Small intestine (tissue), 7 donors: ENCODE data around the gene EHD3. TPM values are rescaled to one million over a fixed set of nuclear protein-coding genes. Genes with fewer than 3 reads are reported as not detected.
"Not testable (repeated sequence)": the region's sequence is repeated elsewhere in the genome, so short reads cannot be mapped to it uniquely, and the experiment has no call there.

Source experiments
- DNase-seq, 2 donors: peaks; one replicate each; pipeline versions ENCODE4 v3.0.0 to v3.0.0-alpha.2; 2013
- FAIRE-seq: peaks from 2 replicates; lab custom pipeline; 2012; peaks lifted over from hg19 to GRCh38; lab: Jason Lieb, UNC
- H3K27ac ChIP-seq, 3 donors: one replicate each; pipeline ENCODE4 v1.5.1; 2013; ENCODE audit warnings: low read length in 2 of 3, mild to moderate bottlenecking in 2 of 3, control low read depth in 1 of 3, inconsistent platforms in 1 of 3, low read depth in 1 of 3, moderate library complexity in 1 of 3
- H3K27me3 ChIP-seq, 3 donors: one replicate each; pipeline ENCODE4 v1.6.1; 2013; ENCODE audit warnings: low read length in 3 of 3, inconsistent platforms in 1 of 3; ENCODE audit not compliant: control insufficient read depth in 3 of 3, insufficient read depth in 3 of 3
- H3K36me3 ChIP-seq, 3 donors: one replicate each; pipeline ENCODE4 v1.6.1; 2013; ENCODE audit warnings: low read length in 3 of 3, inconsistent platforms in 1 of 3, low read depth in 1 of 3, mild to moderate bottlenecking in 1 of 3, moderate library complexity in 1 of 3; ENCODE audit not compliant: control insufficient read depth in 3 of 3, insufficient read depth in 2 of 3
- H3K4me1 ChIP-seq, 3 donors: one replicate each; pipeline ENCODE4 v1.6.1; 2013; ENCODE audit warnings: low read length in 2 of 3, inconsistent platforms in 1 of 3, low read depth in 1 of 3, mild to moderate bottlenecking in 1 of 3, moderate library complexity in 1 of 3; ENCODE audit not compliant: control insufficient read depth in 3 of 3, insufficient read depth in 2 of 3
- H3K4me3 ChIP-seq, 3 donors: one replicate each; pipeline ENCODE4 v1.5.1; 2013; ENCODE audit warnings: low read length in 3 of 3, control low read depth in 1 of 3, inconsistent platforms in 1 of 3, low read depth in 1 of 3, mild to moderate bottlenecking in 1 of 3, moderate library complexity in 1 of 3
- H3K9me3 ChIP-seq, 2 donors: one replicate each; pipeline ENCODE4 v1.6.1; 2013; ENCODE audit warnings: low read depth in 1 of 2, low read length in 1 of 2; ENCODE audit not compliant: control insufficient read depth in 2 of 2, insufficient read depth in 1 of 2
- WGBS, 3 donors: extraction: QIAGEN DNeasy Blood & Tissue Kit; methylation state at CpG; one replicate each; pipeline ENCODE4 v1.1.7; 2013; 5-methylcytosine and 5-hydroxymethylcytosine counted together
- polyA plus RNA-seq, 4 donors: library from polyadenylated mRNA; stranded (reverse) in 3 of 4; unstranded in 1 of 4; fragments of 200-250 nt in 3 of 4; fragments of 120-200 nt in 1 of 4; gene quantifications; one replicate each; pipeline versions ENCODE4 v1.2.1 to v1.2.3, GENCODE V29; 2013
- donor health status: healthy with polysubstance abuse.
- donor health status: control.
- donor health status: control.
- donor health status: Bipolar disorder and iron deficiency.
- donor health status: healthy.

The EHD3 gene
- polyA plus RNA-seq, 4 donors: 0.22 to 2.7 (median 1.9) TPM

DNA sequence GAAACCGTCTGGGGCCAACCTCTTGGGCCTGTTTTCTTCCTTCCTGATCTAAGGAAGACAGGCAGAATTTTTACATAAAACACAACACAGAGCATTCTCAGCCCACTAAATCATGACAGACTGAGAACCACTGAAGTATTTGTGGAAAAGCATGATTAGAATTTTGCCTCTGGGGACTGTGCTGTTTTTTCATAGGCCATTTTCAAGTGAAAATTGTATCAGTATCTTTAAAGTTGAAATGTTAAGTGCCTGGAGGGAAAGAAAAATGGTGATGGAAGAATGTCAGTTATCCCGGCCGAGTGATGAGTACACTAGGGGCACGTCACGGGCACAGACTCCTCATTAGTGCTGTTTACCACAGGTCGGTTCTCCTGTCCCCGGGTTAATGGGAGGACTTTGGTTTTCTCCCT, 36.9 kb downstream of the EHD3 start:
- Histone ChIP-seq H3K27me3 (no peaks in the 10 kb centered on the region), H3K27ac (no peak overlapping the region), H3K36me3 (peaks cover 0 to 18% (median 0%) of the 10 kb centered on the region in 3 donors), H3K4me3 (no peak overlapping the region), H3K4me1 (no peaks in the 10 kb centered on the region), H3K9me3 (no peaks in the 10 kb centered on the region)
- DNase-seq: no peak
- WGBS, 3 donors: 83 to 90% (median 87%) methylated on average over 7 of the region's 7 CpGs
- no peak for FAIRE-seq

DNA sequence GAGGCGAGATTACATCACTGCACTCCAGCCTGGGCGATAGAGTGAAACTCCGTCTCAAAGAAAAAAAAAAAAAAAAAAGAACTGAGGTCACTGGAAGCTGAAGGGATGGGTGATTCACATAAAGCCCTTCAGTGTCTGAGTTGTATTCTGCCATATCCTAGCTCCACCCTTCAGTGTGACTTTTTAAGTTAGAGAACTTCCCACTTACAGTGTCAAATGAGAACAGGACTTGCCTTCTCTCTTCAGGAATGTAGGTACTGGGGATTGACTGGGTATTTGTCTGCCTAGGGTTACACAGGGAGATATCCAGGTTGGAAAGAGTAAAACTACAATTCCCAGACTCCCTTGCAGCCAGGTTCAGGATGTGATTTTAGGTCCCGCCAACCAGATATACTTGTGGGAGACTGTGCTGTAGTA, 37.9 kb downstream of the EHD3 start:
- WGBS, 3 donors: 84 to 89% (median 85%) methylated on average over 4 of the region's 4 CpGs
- H3K4me3 ChIP-seq: no peak overlapping the region
- no peak for DNase-seq
- no peak for FAIRE-seq
- H3K4me1 ChIP-seq: no peaks in the 10 kb centered on the region
- peaks cover 0 to 10% (median 0%) of the 10 kb centered on the region in 3 donors for H3K36me3 ChIP-seq
- no peaks in the 10 kb centered on the region for H3K9me3 ChIP-seq
- H3K27me3 ChIP-seq: no peaks in the 10 kb centered on the region
- no peak overlapping the region for H3K27ac ChIP-seq

DNA sequence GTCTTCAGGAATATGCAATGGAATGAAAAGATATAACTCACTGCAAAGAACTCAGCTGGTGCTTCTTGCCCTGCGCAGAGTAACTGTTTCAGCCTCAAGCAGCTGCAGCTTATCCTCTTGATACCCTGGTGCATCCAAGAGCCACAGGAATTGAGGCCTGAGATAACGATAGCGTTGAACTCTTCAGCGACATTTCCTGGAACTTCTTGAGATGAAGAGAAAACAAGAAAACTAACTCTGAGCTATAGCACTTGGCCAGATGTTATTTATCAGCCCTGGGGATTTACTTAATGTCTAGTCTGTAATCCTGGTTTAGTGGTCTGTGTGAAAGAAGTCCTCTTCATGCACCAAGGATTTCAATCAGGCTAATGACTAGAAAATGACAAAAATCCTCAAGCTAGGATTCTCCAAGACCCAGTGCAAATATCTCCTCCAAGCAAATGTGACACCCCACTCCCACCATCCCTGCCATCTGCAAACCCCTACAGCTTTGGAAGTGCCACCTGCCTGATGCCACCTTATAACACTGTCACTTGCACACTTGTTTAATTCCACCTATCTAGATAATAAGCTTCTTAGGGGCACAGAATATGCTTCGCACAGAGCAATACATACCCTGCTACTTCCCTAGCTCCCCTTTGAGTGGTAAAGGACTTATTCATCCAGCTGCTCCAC, 40.6 kb downstream of the EHD3 start:
- DNase-seq (no peak), FAIRE-seq (no peak)
- WGBS, 3 donors: 59 to 84% (median 83%) methylated on average over 5 of the region's 5 CpGs

DNA sequence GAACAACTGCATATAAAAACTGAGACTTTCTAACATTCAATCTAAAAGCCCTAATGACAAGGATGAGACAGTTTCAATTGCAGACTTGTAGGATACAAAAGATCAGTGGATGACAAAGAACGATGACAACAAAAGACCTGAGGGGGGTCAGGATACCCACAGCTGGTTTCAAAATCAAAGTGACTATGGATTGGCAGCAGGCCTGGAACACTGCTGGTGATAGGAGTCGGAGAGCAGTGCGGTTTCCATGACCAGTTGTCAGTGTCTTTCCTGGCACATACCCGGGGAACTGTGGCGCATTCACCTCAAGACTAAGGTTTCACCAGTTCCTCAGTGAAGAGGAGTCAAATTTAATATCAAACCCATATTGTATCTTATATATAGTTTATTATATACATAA, 42.0 kb downstream of the EHD3 start:
- Histone ChIP-seq H3K36me3 (no peaks in the 10 kb centered on the region), H3K9me3 (no peaks in the 10 kb centered on the region), H3K27me3 (no peaks in the 10 kb centered on the region), H3K4me3 (no peak overlapping the region), H3K4me1 (peaks cover 0 to 3% (median 0%) of the 10 kb centered on the region in 3 donors), H3K27ac (no peak overlapping the region)
- no peak for FAIRE-seq
- WGBS, 3 donors: 66 to 85% (median 84%) methylated on average over 5 of the region's 5 CpGs
- DNase-seq: no peak

More for the DNA sequence above, 40.6 kb downstream of the EHD3 start:
- Histone ChIP-seq H3K4me3 (no peak overlapping the region), H3K36me3 (no peaks in the 10 kb centered on the region), H3K27me3 (no peaks in the 10 kb centered on the region), H3K4me1 (peaks cover 0 to 3% (median 0%) of the 10 kb centered on the region in 3 donors), H3K27ac (no peak overlapping the region), H3K9me3 (no peaks in the 10 kb centered on the region)

GRCh38 chr2:31277621-31278020, 43.7 kb downstream of the EHD3 start:
- 68 to 91% (median 81%) methylated on average over 4 of the region's 4 CpGs for WGBS, 3 donors
- Histone ChIP-seq H3K27ac (no peak overlapping the region), H3K4me3 (no peak overlapping the region), H3K4me1 (peaks cover 0 to 3% (median 0%) of the 10 kb centered on the region in 3 donors), H3K36me3 (no peaks in the 10 kb centered on the region), H3K9me3 (no peaks in the 10 kb centered on the region), H3K27me3 (no peaks in the 10 kb centered on the region)
- FAIRE-seq (no peak), DNase-seq (no peak)

DNA sequence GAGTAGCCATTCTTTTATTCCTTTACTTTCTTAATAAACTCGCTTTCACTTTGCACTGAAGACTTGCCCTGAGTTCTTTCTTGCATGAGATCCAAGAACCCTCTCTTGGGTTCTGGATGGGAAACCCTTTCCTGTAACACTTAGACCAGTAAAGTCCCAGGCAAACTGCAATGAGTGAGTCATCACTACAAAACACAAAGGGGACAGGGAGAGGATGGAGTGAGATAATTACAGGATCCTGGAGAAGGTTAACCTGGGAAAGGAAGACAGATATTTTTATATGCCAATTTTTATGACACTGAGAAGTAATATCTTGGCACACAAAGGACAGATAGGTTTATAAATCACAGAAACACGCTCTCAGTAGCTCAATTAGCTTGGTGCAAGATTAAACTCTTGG, 48.7 kb downstream of the EHD3 start:
- H3K4me3 ChIP-seq: no peak overlapping the region
- peak in 1 of 2 donors; percentile 42 for DNase-seq
- H3K4me1 ChIP-seq: peaks cover 0 to 3% (median 0%) of the 10 kb centered on the region in 3 donors
- WGBS, 3 donors: 59 to 67% (median 60%) methylated on average over 2 of the region's 2 CpGs
- FAIRE-seq: no peak
- no peaks in the 10 kb centered on the region for H3K9me3 ChIP-seq
- no peaks in the 10 kb centered on the region for H3K36me3 ChIP-seq
- no peaks in the 10 kb centered on the region for H3K27me3 ChIP-seq
- H3K27ac ChIP-seq: no peak overlapping the region

DNA sequence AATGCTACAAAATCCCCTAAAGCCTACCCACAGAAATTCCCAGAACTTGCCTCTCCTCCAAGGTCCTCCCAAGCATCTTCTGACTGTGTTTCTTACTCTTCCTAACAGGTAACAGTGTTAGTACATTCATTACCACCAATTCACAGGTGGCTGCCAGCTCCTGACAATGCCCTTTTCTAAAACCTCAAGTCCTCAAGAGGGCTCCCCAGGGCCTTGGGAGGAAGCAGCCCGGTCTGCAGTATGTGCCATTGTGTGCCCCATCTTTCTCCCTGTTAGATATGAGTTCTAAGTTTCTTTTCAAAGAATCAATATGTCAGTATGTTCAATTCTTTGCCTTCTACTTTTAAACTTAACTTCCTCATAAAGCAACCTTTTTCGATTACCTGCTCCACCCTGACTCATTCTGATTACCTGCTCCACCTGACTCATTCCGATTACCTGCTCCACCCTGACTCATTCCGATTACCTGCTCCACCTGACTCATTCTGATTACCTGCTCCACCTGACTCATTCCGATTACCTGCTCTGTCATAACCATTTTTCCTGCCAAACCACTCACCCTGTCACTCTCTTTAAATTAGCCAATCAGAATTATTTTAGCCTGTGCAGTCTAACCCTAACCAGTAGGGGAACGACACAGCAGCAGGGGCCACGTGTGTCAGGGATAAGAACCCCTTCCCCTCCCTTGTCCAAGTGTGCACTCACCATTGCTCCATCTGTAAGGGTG, 49.4 kb downstream of the EHD3 start:
- H3K36me3 ChIP-seq, H3K27me3 ChIP-seq, H3K4me1 ChIP-seq, H3K4me3 ChIP-seq, FAIRE-seq, H3K9me3 ChIP-seq: not testable (repeated sequence)
- H3K27ac ChIP-seq: peak overlapping the region in 2 of 3 donors; percentile 28 to 33
- 34 to 64% (median 51%) methylated on average over 7 of the region's 7 CpGs for WGBS, 3 donors
- peak in 1 of 2 donors; percentile 51 for DNase-seq

DNA sequence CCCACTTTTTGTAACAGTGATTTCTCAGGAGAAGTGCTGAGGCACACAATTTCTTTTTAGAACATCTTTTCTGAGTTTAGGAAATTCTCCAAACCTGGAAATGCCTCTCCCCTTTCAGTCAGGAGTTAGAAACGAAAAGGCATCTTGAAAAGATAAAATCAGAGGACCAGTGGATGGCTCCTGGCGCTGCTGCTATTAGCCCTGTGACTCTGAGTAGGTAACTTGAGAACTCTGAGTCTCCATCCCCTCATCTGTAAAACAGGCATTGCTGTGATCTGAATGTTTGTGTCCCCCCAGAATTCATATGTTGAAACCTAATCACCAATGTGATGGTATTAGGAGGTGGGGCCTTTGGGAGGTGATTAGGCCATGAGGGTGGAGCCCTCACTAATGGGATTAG, 50.2 kb downstream of the EHD3 start:
- 89 to 93% (median 90%) methylated on average over 2 of the region's 2 CpGs for WGBS, 3 donors
- FAIRE-seq: no peak
- no peak overlapping the region for H3K4me3 ChIP-seq

More for the DNA sequence above, 50.2 kb downstream of the EHD3 start:
- H3K9me3 ChIP-seq: no peaks in the 10 kb centered on the region
- H3K27me3 ChIP-seq: no peaks in the 10 kb centered on the region
- H3K27ac ChIP-seq: no peak overlapping the region
- DNase-seq: no peak
- no peaks in the 10 kb centered on the region for H3K4me1 ChIP-seq
- no peaks in the 10 kb centered on the region for H3K36me3 ChIP-seq
